Uterus (tissue), 2 donors: Measurements from ENCODE around the gene TPO.
"Not testable (repeated sequence)": the region's sequence is repeated elsewhere in the genome, so short reads cannot be mapped to it uniquely, and the experiment has no call there.

ENCODE experiments used
- POLR2A ChIP-seq, 2 donors: fragments of 450-650 bp; IDR thresholded peaks; one replicate each; pipeline ENCODE4 v1.6.1; 2016; ENCODE audit warnings: antibody characterized with exemption in 2 of 2, mild to moderate bottlenecking in 1 of 2, moderate library complexity in 1 of 2
- TF ChIP-seq, protein P1 (sequence below), 4 experiments: fragments of 200-600 bp in 2 of 4; fragments of 450-650 bp in 2 of 4; sonication (generic) in 2 of 4; IDR thresholded peaks; one replicate each; pipeline ENCODE4 v1.5.1; 2016 to 2019; ENCODE audit warnings: antibody characterized with exemption in 4 of 4, mild to moderate bottlenecking in 2 of 4, moderate library complexity in 1 of 4

GRCh38 chr2:1387954-1388725, 25.1 kb upstream of the TPO start:
- TF ChIP-seq, protein P1, sequence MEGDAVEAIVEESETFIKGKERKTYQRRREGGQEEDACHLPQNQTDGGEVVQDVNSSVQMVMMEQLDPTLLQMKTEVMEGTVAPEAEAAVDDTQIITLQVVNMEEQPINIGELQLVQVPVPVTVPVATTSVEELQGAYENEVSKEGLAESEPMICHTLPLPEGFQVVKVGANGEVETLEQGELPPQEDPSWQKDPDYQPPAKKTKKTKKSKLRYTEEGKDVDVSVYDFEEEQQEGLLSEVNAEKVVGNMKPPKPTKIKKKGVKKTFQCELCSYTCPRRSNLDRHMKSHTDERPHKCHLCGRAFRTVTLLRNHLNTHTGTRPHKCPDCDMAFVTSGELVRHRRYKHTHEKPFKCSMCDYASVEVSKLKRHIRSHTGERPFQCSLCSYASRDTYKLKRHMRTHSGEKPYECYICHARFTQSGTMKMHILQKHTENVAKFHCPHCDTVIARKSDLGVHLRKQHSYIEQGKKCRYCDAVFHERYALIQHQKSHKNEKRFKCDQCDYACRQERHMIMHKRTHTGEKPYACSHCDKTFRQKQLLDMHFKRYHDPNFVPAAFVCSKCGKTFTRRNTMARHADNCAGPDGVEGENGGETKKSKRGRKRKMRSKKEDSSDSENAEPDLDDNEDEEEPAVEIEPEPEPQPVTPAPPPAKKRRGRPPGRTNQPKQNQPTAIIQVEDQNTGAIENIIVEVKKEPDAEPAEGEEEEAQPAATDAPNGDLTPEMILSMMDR (IDR thresholded peaks at IDR 0.05), result not testable (repeated sequence)
- TF ChIP-seq POLR2A (IDR thresholded peaks at IDR 0.05), result not testable (repeated sequence)
